Measurements from ENCODE around the gene HSDL2. TPM values are rescaled to one million over a fixed set of nuclear protein-coding genes. Genes with fewer than 3 reads are reported as not detected.

Gene HSDL2
- total RNA-seq, 1 experiment from 2014 or later, result 32.2 TPM

GRCh38 chr9:112447283-112447761 is 67.4 kb downstream of the HSDL2 start:
- Histone ChIP-seq H3K4me3 (ENCODE audit: low read depth in 2 of 2, low read length in 2 of 2) (no peak overlapping the region), H3K27ac (ENCODE audit: low read length) (no peak overlapping the region), H3K4me1 (ENCODE audit: control insufficient read depth, insufficient read depth, low read length) (no peaks in the 10 kb centered on the region), H3K27me3 (ENCODE audit: control insufficient read depth, insufficient read depth, low read length) (no peaks in the 10 kb centered on the region), H3K9me3 (ENCODE audit: control insufficient read depth, insufficient read depth, low read depth, low read length) (no peaks in the 10 kb centered on the region), H3K36me3 (ENCODE audit: control insufficient read depth, insufficient read depth, low read length) (peaks cover 2% of the 10 kb centered on the region; the same call in 1 of the 2 replicates)
- in situ Hi-C loops (cut with HindIII; ENCODE audit: low pct_unique_long_range_greater_than_20kb, low sequenced_read_pairs) (no loop called here), intact Hi-C loops (cut with micrococcal nuclease; ENCODE audit: unreplicated experiment) (no loop called here)
- ChIA-PET POLR2A (no interaction called here), CTCF (no interaction called here)
- DNase-seq (ENCODE audit: low read depth, low spot score) (no peak), ATAC-seq (no peak)
- BruUV-seq (replicated peaks), result no TSS peak
- TF ChIP-seq POLR2AphosphoS5 (IDR thresholded peaks at IDR 0.05; ENCODE audit: low read depth, low read length) (no peak), TCF7L2 (IDR thresholded peaks at IDR 0.05; ENCODE audit: low read depth, low read length) (no peak), SIN3A (IDR thresholded peaks at IDR 0.05; ENCODE audit: borderline replicate concordance, insufficient read depth, low read depth, low read length) (no peak), REST (IDR thresholded peaks at IDR 0.05; ENCODE audit: insufficient read depth in 1 of 2, low read depth in 2 of 2, low read length in 1 of 2) (no peak), CTCF (IDR thresholded peaks at IDR 0.05) (no peak)

- intact Hi-C loops (cut with micrococcal nuclease; ENCODE audit: unreplicated experiment), result no loop called here
- no peaks in the 10 kb centered on the region for H3K9me3 ChIP-seq (ENCODE audit: control insufficient read depth, insufficient read depth, low read depth, low read length)
- in situ Hi-C loops (cut with HindIII; ENCODE audit: low pct_unique_long_range_greater_than_20kb, low sequenced_read_pairs), result no loop called here
- no peak overlapping the region for H3K4me3 ChIP-seq (ENCODE audit: low read depth in 2 of 2, low read length in 2 of 2)
- no peaks in the 10 kb centered on the region; the same call in 1 of the 2 replicates for H3K36me3 ChIP-seq (ENCODE audit: control insufficient read depth, insufficient read depth, low read length)
- no peak for ATAC-seq
- ChIA-PET CTCF (no interaction called here), POLR2A (interaction anchor here (0.6 kb wide), 1 partner anchor 264 kb away, joined by 3 read pairs; no protein-coding TSS in a partner anchor)
- H3K27ac ChIP-seq (ENCODE audit: low read length), result no peak overlapping the region
- no peaks in the 10 kb centered on the region for H3K4me1 ChIP-seq (ENCODE audit: control insufficient read depth, insufficient read depth, low read length)
- TF ChIP-seq POLR2AphosphoS5 (IDR thresholded peaks at IDR 0.05; ENCODE audit: low read depth, low read length) (no peak), TCF7L2 (IDR thresholded peaks at IDR 0.05; ENCODE audit: low read depth, low read length) (no peak), CTCF (IDR thresholded peaks at IDR 0.05) (no peak), SIN3A (IDR thresholded peaks at IDR 0.05; ENCODE audit: borderline replicate concordance, insufficient read depth, low read depth, low read length) (no peak), REST (IDR thresholded peaks at IDR 0.05; ENCODE audit: insufficient read depth in 1 of 2, low read depth in 2 of 2, low read length in 1 of 2) (no peak)
- no peak for DNase-seq (ENCODE audit: low read depth, low spot score)
- no peaks in the 10 kb centered on the region for H3K27me3 ChIP-seq (ENCODE audit: control insufficient read depth, insufficient read depth, low read length)
- BruUV-seq (replicated peaks), result no TSS peak
Measured at GRCh38 chr9:112462855-112463254, 82.9 kb downstream of the HSDL2 start.
